Left cardiac atrium (tissue), 2 donors: ENCODE measurements around the gene LRRC38. TPM values are rescaled to one million over a fixed set of nuclear protein-coding genes. Genes with fewer than 3 reads are reported as not detected.

ENCODE experiments used
- total RNA-seq, 2 donors: library from RNA; stranded (reverse); fragmentation: NEBNext Ultra II Directional; extraction: Animal tissue kit (Norgen Biotek cat#: 25700); gene quantifications; one replicate each; pipeline ENCODE4 v1.2.1, GENCODE V29; 2021
- donor health status: DM: no; HTN: yes; CAD: no; lungs with severe emphysema.
- donor health status: DM: yes; HTN: yes; CAD: no.

Gene LRRC38
- total RNA-seq, 2 donors from 2014 or later = 0.09 to 4.6 TPM

Other genes starting within 250 kb of the LRRC38 start
- gene PRAMEF8, start 228.9 kb downstream of the LRRC38 start, total RNA-seq = not detected
- not detected for gene PRAMEF33, start 210.5 kb downstream of the LRRC38 start, total RNA-seq
- gene PRAMEF15, start 198.4 kb downstream of the LRRC38 start, total RNA-seq = not detected
- gene PRAMEF14, start 166.9 kb downstream of the LRRC38 start, total RNA-seq = not detected
- gene PRAMEF19, start 142.1 kb downstream of the LRRC38 start, total RNA-seq = not detected
- not detected for gene PRAMEF17, start 124.4 kb downstream of the LRRC38 start, total RNA-seq
- gene PRAMEF20, start 103.6 kb downstream of the LRRC38 start, total RNA-seq = not detected
- 10 to 100 TPM; 14.3 to 25.8 TPM for gene PDPN, start 69.8 kb upstream of the LRRC38 start, total RNA-seq
- gene PRDM2, start 186.2 kb upstream of the LRRC38 start, total RNA-seq = 10 to 100 TPM; 29.9 to 36.3 TPM